Right lobe of liver (tissue), 4 donors: ENCODE measurements around the gene SLC26A4.

Experiments used
- POLR2A ChIP-seq: fragments of 450-650 bp; IDR thresholded peaks from one replicate; pipeline ENCODE4 v1.6.1; 2017; ENCODE audit warnings: antibody characterized with exemption, mild to moderate bottlenecking
- TF ChIP-seq, protein P1 (sequence below), 4 donors: fragments of 200-600 bp in 3 of 4; fragments of 450-650 bp in 1 of 4; IDR thresholded peaks; one replicate each; pipeline versions ENCODE4 v1.5.1 to v1.8.0; 2016 to 2022; ENCODE audit warnings: antibody characterized with exemption in 4 of 4, mild to moderate bottlenecking in 2 of 4
- donor health status: DM: no; HTN: no; CAD: no.
- donor health status: DM: no; HTN: no; CAD: no.
- donor health status: DM: no; HTN: yes; CAD: no.

- TF ChIP-seq, protein P1, sequence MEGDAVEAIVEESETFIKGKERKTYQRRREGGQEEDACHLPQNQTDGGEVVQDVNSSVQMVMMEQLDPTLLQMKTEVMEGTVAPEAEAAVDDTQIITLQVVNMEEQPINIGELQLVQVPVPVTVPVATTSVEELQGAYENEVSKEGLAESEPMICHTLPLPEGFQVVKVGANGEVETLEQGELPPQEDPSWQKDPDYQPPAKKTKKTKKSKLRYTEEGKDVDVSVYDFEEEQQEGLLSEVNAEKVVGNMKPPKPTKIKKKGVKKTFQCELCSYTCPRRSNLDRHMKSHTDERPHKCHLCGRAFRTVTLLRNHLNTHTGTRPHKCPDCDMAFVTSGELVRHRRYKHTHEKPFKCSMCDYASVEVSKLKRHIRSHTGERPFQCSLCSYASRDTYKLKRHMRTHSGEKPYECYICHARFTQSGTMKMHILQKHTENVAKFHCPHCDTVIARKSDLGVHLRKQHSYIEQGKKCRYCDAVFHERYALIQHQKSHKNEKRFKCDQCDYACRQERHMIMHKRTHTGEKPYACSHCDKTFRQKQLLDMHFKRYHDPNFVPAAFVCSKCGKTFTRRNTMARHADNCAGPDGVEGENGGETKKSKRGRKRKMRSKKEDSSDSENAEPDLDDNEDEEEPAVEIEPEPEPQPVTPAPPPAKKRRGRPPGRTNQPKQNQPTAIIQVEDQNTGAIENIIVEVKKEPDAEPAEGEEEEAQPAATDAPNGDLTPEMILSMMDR (IDR thresholded peaks at IDR 0.05), result no peak
- no peak for TF ChIP-seq POLR2A
Observed at GRCh38 chr7:107627002-107627401, 33.6 kb upstream of the SLC26A4 start.
